ENCODE results near the gene BARHL1.

The BARHL1 gene

DNA sequence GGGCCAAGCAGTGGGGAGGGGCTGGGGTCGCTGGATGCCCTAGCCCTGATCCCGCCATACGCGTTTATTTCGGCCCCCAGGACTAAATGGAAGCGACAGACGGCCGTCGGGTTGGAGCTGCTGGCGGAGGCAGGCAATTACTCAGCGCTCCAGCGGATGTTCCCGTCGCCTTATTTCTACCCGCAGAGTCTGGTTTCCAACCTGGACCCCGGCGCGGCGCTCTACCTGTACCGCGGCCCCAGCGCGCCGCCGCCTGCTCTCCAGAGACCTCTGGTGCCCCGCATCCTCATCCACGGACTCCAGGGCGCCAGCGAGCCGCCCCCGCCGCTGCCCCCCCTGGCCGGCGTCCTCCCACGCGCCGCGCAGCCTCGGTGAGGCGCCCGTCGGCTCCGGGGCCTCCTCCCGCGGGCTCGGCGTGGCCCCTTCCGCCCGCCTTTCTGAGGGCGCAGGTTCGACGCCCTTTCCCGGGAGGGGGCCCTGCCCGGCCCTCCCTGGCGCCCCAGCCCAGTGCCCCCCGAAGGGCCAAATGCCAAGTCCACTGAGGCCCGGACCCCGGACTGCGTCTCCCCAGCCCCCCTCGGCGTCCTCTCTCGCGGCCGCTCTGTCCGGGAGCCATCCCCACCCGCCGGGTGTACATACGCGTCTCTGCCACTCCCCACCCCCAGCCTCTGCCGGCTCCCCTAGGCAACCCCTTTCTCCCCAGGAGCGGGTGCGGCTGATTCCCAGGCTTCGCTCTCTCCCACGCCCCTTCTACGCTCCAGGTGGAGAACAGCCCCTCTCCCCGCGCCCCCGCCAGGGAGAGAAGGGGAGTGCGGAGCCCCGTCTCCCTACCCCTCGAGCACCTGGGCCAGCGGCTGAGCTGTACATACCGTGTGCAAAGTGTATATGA is 7.0 kb downstream of the BARHL1 start:
- H3K9me3 ChIP-seq (ENCODE audit: control insufficient read depth, insufficient read depth, low read length), result no peaks in the 10 kb centered on the region
- H3K27me3 ChIP-seq (ENCODE audit: control insufficient read depth, insufficient read depth, low read length), result peaks cover 79% of the 10 kb centered on the region
- peaks cover 3% of the 10 kb centered on the region for H3K36me3 ChIP-seq (ENCODE audit: control insufficient read depth, insufficient read depth, low read length)
- peak overlapping the region; percentile 22 for H3K4me3 ChIP-seq (ENCODE audit: low read depth, low read length)
- H3K9ac ChIP-seq (ENCODE audit: low read depth, low read length), result no peak overlapping the region
- peaks cover 26% of the 10 kb centered on the region for H3K4me1 ChIP-seq (ENCODE audit: control insufficient read depth, insufficient read depth, low read length)

DNA sequence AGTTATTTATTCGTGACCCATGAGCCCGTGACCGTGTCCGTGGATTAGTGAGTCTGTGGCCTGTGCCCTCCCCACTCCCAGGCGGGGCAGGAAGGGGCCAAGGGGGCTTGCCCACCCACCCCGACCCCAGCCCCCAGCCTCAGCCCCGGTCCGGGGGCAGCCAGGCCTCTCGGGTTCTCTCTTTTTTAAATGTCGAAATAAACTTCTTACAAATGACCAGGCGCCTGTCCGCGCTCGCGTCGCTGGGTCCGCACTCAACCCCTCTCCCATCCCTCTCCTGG is 7.6 kb downstream of the BARHL1 start:
- peak overlapping the region; percentile 39 for H3K4me3 ChIP-seq (ENCODE audit: low read depth, low read length)
- no peak overlapping the region for H3K9ac ChIP-seq (ENCODE audit: low read depth, low read length)
- H3K36me3 ChIP-seq (ENCODE audit: control insufficient read depth, insufficient read depth, low read length), result peaks cover 9% of the 10 kb centered on the region
- peaks cover 26% of the 10 kb centered on the region for H3K4me1 ChIP-seq (ENCODE audit: control insufficient read depth, insufficient read depth, low read length)
- peaks cover 73% of the 10 kb centered on the region for H3K27me3 ChIP-seq (ENCODE audit: control insufficient read depth, insufficient read depth, low read length)
- no peaks in the 10 kb centered on the region for H3K9me3 ChIP-seq (ENCODE audit: control insufficient read depth, insufficient read depth, low read length)

DNA sequence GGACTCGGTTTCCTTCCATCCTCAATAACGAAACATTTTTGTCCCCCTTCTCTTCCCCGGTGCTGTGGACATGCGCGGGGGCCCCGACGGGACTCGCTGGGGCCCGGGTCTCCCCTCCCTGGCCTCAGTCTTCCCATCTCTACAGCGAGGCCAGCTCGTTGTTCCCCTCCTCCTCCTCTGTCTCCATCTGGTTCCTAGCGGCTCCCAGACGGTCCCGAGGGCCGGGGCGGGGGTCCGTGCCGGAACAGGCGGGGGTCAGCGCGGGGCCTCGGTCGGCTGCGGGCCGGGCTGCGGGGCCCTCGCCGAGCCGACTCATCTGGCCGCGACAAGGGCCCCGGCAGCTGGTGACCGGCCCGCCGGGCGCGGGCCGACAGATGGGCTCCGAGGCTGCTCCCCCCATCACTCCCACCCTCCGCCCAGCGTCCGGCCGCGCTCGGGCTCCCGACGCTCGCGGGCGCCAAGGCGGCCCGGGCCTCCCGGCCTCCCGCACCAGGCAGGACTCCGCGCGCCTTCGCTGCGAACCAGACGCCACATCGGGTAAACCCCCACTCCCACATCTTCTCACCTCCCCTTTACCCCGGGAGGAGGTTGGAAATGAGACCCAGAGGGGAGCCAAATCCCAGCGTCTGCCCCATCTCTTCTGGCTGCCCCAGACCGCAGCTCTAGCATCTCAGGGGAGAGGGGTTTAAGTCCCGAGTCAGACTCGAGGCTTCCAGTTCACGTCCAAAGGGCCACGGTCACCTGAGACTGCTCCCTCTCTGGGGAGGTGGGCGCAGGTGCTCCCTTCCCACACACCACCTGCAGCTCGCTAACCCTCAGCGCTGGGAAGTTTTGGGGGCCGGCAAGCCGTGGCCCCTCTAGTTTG is 8.1 kb downstream of the BARHL1 start:
- Histone ChIP-seq H3K36me3 (ENCODE audit: control insufficient read depth, insufficient read depth, low read length) (peaks cover 9% of the 10 kb centered on the region), H3K27me3 (ENCODE audit: control insufficient read depth, insufficient read depth, low read length) (peaks cover 67% of the 10 kb centered on the region), H3K9ac (ENCODE audit: low read depth, low read length) (no peak overlapping the region), H3K4me1 (ENCODE audit: control insufficient read depth, insufficient read depth, low read length) (peaks cover 26% of the 10 kb centered on the region), H3K9me3 (ENCODE audit: control insufficient read depth, insufficient read depth, low read length) (no peaks in the 10 kb centered on the region), H3K4me3 (ENCODE audit: low read depth, low read length) (peak overlapping the region; percentile 46)

DNA sequence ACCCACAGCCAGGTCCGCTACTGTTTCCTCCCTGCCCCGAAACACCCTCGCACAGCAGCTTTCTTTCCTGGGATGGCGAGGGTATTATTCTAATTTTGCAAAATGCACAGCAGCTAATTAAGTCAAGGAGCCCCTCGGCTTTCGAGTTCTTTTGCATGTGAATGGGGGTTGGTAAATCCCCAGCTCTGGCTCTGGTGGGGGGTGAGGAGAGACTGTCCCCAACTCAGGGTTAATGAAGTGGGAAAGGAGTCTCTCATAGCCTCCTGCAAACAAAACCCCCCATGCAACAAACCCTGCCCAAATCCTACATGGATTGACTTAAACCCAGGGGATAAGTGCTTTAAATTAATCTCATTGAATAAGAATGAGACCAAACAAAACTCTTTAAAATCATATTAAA is 8.8 kb downstream of the BARHL1 start:
- Histone ChIP-seq H3K4me1 (ENCODE audit: control insufficient read depth, insufficient read depth, low read length) (peaks cover 25% of the 10 kb centered on the region), H3K9ac (ENCODE audit: low read depth, low read length) (no peak overlapping the region), H3K4me3 (ENCODE audit: low read depth, low read length) (peak overlapping the region; percentile 46)

DNA sequence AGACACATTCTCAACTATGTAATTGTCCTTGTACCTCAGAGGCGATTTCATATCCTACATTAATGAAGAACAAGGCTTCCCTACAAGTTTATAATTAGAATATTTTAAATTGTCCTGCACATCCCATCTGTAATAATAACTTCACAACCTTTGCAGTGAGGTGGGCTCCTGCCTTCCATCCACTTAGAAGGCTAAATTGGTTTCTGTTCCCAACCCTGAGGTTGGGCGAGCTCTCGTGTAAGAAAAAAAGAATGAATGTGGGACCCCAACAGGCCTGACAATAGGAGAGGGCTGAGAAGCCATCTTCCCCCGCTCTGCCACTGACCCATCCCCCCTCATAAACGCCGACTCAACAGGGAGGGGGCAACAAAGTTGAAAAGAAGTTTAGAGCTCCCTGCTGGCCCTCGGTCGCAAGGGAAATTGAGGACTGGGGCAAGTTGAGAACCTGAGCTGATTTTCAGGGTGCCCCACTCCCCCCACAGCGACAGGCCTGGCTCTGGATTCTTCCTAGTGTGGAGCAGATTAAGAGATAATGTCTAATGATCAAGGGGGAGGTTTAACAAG is 9.4 kb downstream of the BARHL1 start:
- Histone ChIP-seq H3K9ac (ENCODE audit: low read depth, low read length) (no peak overlapping the region), H3K4me3 (ENCODE audit: low read depth, low read length) (peak overlapping the region; percentile 46), H3K36me3 (ENCODE audit: control insufficient read depth, insufficient read depth, low read length) (peaks cover 9% of the 10 kb centered on the region), H3K27me3 (ENCODE audit: control insufficient read depth, insufficient read depth, low read length) (peaks cover 54% of the 10 kb centered on the region), H3K4me1 (ENCODE audit: control insufficient read depth, insufficient read depth, low read length) (peaks cover 22% of the 10 kb centered on the region), H3K9me3 (ENCODE audit: control insufficient read depth, insufficient read depth, low read length) (no peaks in the 10 kb centered on the region)

More for the DNA sequence above, 8.8 kb downstream of the BARHL1 start:
- peaks cover 9% of the 10 kb centered on the region for H3K36me3 ChIP-seq (ENCODE audit: control insufficient read depth, insufficient read depth, low read length)
- H3K9me3 ChIP-seq (ENCODE audit: control insufficient read depth, insufficient read depth, low read length), result no peaks in the 10 kb centered on the region
- peaks cover 60% of the 10 kb centered on the region for H3K27me3 ChIP-seq (ENCODE audit: control insufficient read depth, insufficient read depth, low read length)

DNA sequence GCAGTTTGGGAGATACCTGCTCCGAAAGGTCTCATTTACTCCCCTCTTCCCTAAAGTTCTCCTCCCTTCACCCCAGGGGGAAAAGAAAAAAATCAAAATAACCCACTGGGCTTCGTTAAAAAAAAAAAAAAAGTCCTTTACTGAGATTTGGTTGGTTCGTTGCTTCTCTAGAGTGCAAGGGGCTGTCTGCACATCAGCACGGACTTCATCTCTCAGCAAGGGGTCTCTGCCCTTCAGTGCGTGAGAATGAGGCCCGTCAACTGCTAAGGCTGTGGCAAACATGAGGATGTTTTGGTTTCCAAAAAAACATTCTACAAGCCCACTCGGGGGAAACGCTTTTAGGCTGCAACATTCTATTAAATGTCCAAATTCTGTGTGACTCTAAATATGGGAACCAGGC is 10.0 kb downstream of the BARHL1 start:
- Histone ChIP-seq H3K9ac (ENCODE audit: low read depth, low read length) (no peak overlapping the region), H3K27me3 (ENCODE audit: control insufficient read depth, insufficient read depth, low read length) (peaks cover 48% of the 10 kb centered on the region), H3K36me3 (ENCODE audit: control insufficient read depth, insufficient read depth, low read length) (peaks cover 9% of the 10 kb centered on the region), H3K9me3 (ENCODE audit: control insufficient read depth, insufficient read depth, low read length) (no peaks in the 10 kb centered on the region), H3K4me1 (ENCODE audit: control insufficient read depth, insufficient read depth, low read length) (peaks cover 22% of the 10 kb centered on the region), H3K4me3 (ENCODE audit: low read depth, low read length) (peak overlapping the region; percentile 46)

DNA sequence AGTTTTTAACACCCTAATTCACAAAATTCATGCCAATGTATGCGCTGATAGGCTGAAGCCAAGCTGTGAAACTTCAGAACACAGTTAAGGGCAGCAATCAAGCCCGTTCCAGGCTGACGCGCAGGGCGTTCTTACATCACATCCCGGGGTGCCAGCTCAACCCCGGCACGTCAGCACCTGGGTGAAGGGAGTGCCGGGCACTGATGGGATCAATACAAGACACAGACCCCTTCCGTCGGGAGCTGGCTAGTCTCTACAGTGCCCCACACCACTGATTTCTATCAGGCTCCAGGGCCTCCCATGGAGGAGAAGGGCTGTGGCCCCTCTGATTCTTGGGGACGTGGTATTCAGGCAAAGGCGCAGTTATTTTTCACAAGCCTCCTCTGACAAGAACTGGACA is 12.0 kb downstream of the BARHL1 start:
- Histone ChIP-seq H3K4me3 (ENCODE audit: low read depth, low read length) (no peak overlapping the region), H3K4me1 (ENCODE audit: control insufficient read depth, insufficient read depth, low read length) (peaks cover 22% of the 10 kb centered on the region), H3K36me3 (ENCODE audit: control insufficient read depth, insufficient read depth, low read length) (peaks cover 9% of the 10 kb centered on the region), H3K9me3 (ENCODE audit: control insufficient read depth, insufficient read depth, low read length) (no peaks in the 10 kb centered on the region), H3K9ac (ENCODE audit: low read depth, low read length) (no peak overlapping the region), H3K27me3 (ENCODE audit: control insufficient read depth, insufficient read depth, low read length) (peaks cover 29% of the 10 kb centered on the region)

DNA sequence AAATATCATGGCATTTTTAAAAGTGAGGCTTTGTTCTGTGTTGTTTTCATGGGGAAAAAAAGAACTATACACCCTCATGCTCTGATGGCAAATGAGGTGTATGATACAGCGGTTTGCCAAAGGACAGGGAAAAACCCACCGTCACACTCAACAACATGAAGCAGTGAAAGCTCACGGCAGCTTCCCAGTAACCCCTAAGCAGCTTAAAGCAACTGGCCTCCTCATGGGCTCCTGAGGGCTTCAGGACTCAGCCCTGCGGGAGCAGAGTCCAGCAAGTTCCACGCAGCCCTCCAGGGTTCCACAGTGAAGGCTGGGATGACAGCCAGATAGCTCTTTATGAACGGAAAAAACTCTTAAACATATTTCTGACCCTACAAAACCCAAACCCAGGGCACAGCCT is 12.9 kb downstream of the BARHL1 start:
- H3K27me3 ChIP-seq (ENCODE audit: control insufficient read depth, insufficient read depth, low read length), result peaks cover 21% of the 10 kb centered on the region
- H3K9ac ChIP-seq (ENCODE audit: low read depth, low read length), result no peak overlapping the region
- peaks cover 14% of the 10 kb centered on the region for H3K36me3 ChIP-seq (ENCODE audit: control insufficient read depth, insufficient read depth, low read length)
- H3K4me3 ChIP-seq (ENCODE audit: low read depth, low read length), result no peak overlapping the region
- no peaks in the 10 kb centered on the region for H3K9me3 ChIP-seq (ENCODE audit: control insufficient read depth, insufficient read depth, low read length)
- H3K4me1 ChIP-seq (ENCODE audit: control insufficient read depth, insufficient read depth, low read length), result peaks cover 22% of the 10 kb centered on the region

DNA sequence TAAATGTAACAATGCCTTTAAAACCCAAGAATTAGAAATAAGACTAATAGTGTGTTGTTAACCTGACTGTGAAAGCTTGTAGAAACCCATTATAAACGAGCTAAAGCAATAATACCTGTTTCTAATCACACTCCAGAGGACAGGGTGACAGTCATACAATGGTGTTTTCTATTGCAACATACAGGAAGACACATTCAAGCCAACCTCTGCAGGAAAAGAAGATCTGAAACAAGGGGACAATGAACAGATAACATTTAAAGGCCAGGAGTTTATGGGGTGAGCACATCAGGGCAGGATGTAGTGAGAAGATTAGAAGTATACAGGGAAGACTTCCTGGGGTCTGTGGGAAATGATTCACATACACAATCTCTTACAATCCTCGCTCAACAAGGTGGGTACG is 13.8 kb downstream of the BARHL1 start:
- Histone ChIP-seq H3K4me1 (ENCODE audit: control insufficient read depth, insufficient read depth, low read length) (peaks cover 19% of the 10 kb centered on the region), H3K9ac (ENCODE audit: low read depth, low read length) (no peak overlapping the region), H3K9me3 (ENCODE audit: control insufficient read depth, insufficient read depth, low read length) (no peaks in the 10 kb centered on the region), H3K4me3 (ENCODE audit: low read depth, low read length) (no peak overlapping the region), H3K36me3 (ENCODE audit: control insufficient read depth, insufficient read depth, low read length) (peaks cover 18% of the 10 kb centered on the region), H3K27me3 (ENCODE audit: control insufficient read depth, insufficient read depth, low read length) (peaks cover 15% of the 10 kb centered on the region)

DNA sequence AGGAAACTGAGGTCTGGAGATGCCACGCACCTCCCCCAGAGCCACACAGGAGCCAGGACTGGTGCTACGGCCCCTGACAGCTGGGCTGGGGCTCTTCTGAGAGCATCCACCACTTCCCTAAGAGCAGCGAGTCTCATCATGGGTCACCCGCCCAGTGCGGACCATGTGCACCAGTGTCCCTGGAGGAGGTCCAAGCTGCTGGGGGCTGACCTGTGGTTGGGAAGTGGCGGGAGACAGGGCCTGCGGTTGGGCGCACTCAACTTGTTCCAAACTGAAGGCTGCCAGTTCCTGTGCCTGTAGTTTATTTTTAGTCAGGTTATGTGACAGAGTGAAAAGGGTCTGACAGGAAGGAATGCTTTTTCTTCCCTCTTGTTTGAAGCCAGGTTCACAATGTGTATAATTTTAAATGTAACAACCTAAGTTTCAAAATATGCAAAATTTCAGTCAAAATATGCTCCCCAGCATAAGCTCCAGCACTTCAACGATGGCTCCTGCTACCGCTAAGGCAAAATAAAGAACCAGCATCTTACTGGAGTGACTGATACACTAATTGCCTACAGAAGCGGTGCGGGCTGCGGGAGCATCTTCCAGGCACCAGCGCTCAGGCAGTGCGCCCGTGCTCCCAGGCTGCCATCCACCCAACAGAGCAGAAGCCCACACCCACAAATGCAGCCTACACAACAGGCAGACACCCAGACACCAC is 14.8 kb downstream of the BARHL1 start:
- peaks cover 21% of the 10 kb centered on the region for H3K36me3 ChIP-seq (ENCODE audit: control insufficient read depth, insufficient read depth, low read length)
- H3K4me1 ChIP-seq (ENCODE audit: control insufficient read depth, insufficient read depth, low read length), result peaks cover 9% of the 10 kb centered on the region
- no peak overlapping the region for H3K4me3 ChIP-seq (ENCODE audit: low read depth, low read length)
- H3K27me3 ChIP-seq (ENCODE audit: control insufficient read depth, insufficient read depth, low read length), result peaks cover 8% of the 10 kb centered on the region
- no peaks in the 10 kb centered on the region for H3K9me3 ChIP-seq (ENCODE audit: control insufficient read depth, insufficient read depth, low read length)
- H3K9ac ChIP-seq (ENCODE audit: low read depth, low read length), result no peak overlapping the region

DNA sequence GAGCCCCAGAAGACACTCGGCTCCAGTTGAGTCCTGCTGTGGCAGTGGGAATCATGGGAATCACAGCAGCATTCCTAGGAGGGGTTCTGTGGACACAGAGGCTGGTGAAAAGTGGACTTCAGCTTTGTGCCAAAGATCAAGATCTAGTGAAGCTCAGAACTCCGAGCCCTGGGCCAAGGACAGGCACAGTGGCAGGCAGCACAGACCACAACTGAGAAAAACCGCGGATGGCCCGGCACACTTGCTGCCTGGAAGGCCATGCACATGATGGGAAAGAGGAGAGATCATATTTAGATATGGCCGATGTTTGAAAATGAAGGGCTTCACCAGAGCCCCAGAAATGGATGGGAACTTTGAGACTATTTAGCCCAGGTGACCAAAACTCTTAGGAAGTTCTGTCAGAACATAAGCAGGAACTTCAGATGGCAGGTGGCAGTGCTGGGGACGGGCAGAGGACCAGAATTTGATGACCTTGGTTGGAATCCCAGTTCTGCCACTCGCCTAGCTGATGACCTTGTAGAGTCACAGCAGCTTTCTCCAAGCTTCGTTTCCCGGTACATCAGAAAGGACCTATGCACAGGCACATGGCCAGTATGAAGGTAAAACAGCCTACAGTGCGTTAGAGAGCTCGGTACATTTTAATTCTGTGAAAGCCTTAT is 18.0 kb downstream of the BARHL1 start:
- H3K9ac ChIP-seq (ENCODE audit: low read depth, low read length), result no peak overlapping the region

More for the DNA sequence above, 18.0 kb downstream of the BARHL1 start:
- Histone ChIP-seq H3K36me3 (ENCODE audit: control insufficient read depth, insufficient read depth, low read length) (peaks cover 21% of the 10 kb centered on the region), H3K27me3 (ENCODE audit: control insufficient read depth, insufficient read depth, low read length) (no peaks in the 10 kb centered on the region), H3K9me3 (ENCODE audit: control insufficient read depth, insufficient read depth, low read length) (no peaks in the 10 kb centered on the region), H3K4me3 (ENCODE audit: low read depth, low read length) (no peak overlapping the region), H3K4me1 (ENCODE audit: control insufficient read depth, insufficient read depth, low read length) (no peaks in the 10 kb centered on the region)

Measured in iPS-15b (cell line).